GM12878 (cell line): ENCODE results near the gene TMTC3. TPM values are rescaled to one million over a fixed set of nuclear protein-coding genes. Genes with fewer than 3 reads are reported as not detected.

Source experiments
- ATAC-seq: fragments of 200-7000 bp; cut with Tn5 transposase; 3 replicates; pipeline ENCODE4 v1.9.1; 2020; ENCODE audit warnings: mild to moderate bottlenecking, moderate library complexity
- BruUV-seq: library from RNA; stranded (reverse); fragments of 400-500 nt; replicated peaks from 2 replicates; lab custom pipeline; 2021; lab: Mats Ljungman, UMichigan
- CTCF ChIA-PET: fragments of 300-600 bp; sonication (Branson Sonifier 250); formaldehyde crosslinking; extraction: SDS; loops from one replicate; lab custom pipeline; 2021; ENCODE audit warnings: inconsistent platforms; lab: Yijun Ruan, JAX
- POLR2A ChIA-PET: fragments of 350-600 bp; formaldehyde crosslinking; extraction: SDS; loops from one replicate; lab custom pipeline; 2021; ENCODE audit warnings: inconsistent platforms; lab: Charles Lee
- RAD21 ChIA-PET: fragments of 300-600 bp; sonication (Branson Sonifier 250); formaldehyde crosslinking; loops from one replicate; lab custom pipeline; 2023; ENCODE audit warnings: antibody characterized with exemption; ENCODE audit not compliant: unreplicated experiment; lab: Charles Lee
- SMC1A ChIA-PET: fragments of 300-600 bp; sonication (Branson Sonifier 250); formaldehyde crosslinking; loops from one replicate; lab custom pipeline; 2023; ENCODE audit not compliant: unreplicated experiment, uncharacterized antibody; lab: Charles Lee
- DNase-seq: peaks from one replicate; pipeline ENCODE4 v3.0.0-alpha.2; 2011; ENCODE audit warnings: low read depth, low spot score
- FAIRE-seq: peaks from 3 replicates; lab custom pipeline; 2011; peaks lifted over from hg19 to GRCh38; lab: Jason Lieb, UNC
- H2AFZ ChIP-seq: 2 replicates; pipeline ENCODE4 v1.6.0; 2011; ENCODE audit warnings: low read depth, low read length, control low read depth; ENCODE audit not compliant: control insufficient read depth
- H3K27ac ChIP-seq: 2 replicates; pipeline ENCODE4 v1.5.1; 2011; ENCODE audit warnings: control low read depth; ENCODE audit not compliant: control insufficient read depth, insufficient read depth
- H3K27me3 ChIP-seq, 2 experiments: replicated peaks in 1 of 2; 2 replicates each; pipeline versions ENCODE4 v1.6.0 to v1.6.1; 2011; ENCODE audit warnings: low read length in 1 of 2; ENCODE audit not compliant: control insufficient read depth in 2 of 2, insufficient read depth in 2 of 2
- H3K36me3 ChIP-seq, 2 experiments: 2 replicates each; pipeline ENCODE4 v1.5.1; 2011; ENCODE audit warnings: low read length in 1 of 2; ENCODE audit not compliant: control insufficient read depth in 2 of 2, insufficient read depth in 2 of 2
- H3K4me1 ChIP-seq: 2 replicates; pipeline ENCODE4 v1.6.1; 2011; ENCODE audit warnings: mild to moderate bottlenecking, low read length, moderate library complexity, mixed read lengths; ENCODE audit not compliant: control insufficient read depth, insufficient read depth
- H3K4me2 ChIP-seq: 2 replicates; pipeline ENCODE4 v1.6.0; 2011; ENCODE audit warnings: control low read depth; ENCODE audit not compliant: control insufficient read depth, insufficient read depth
- H3K4me3 ChIP-seq: fragments of 200-600 bp; sonication (generic); 2 replicates; pipeline ENCODE4 v1.5.1; 2016
- H3K79me2 ChIP-seq: 2 replicates; pipeline ENCODE4 v1.6.0; 2011; ENCODE audit warnings: low read length; ENCODE audit not compliant: control insufficient read depth, insufficient read depth
- H3K9ac ChIP-seq: 2 replicates; pipeline ENCODE4 v1.8.0; 2011; ENCODE audit warnings: low read length, control low read depth, mixed read lengths; ENCODE audit not compliant: control insufficient read depth, insufficient read depth
- H3K9me3 ChIP-seq: replicated peaks from 3 replicates; pipeline ENCODE4 v1.5.1; 2011; ENCODE audit warnings: mild to moderate bottlenecking, low read length; ENCODE audit not compliant: control insufficient read depth, insufficient read depth
- H4K20me1 ChIP-seq: 2 replicates; pipeline ENCODE4 v1.6.0; 2011; ENCODE audit not compliant: control insufficient read depth, insufficient read depth
- CBX5 ChIP-seq: sonication (generic); IDR thresholded peaks from 2 replicates; pipeline ENCODE4 v1.6.1; 2016; ENCODE audit warnings: low read depth, moderate library complexity, mild to moderate bottlenecking, inconsistent platforms
- CHD4 ChIP-seq: fragments of 200-600 bp; sonication (generic); IDR thresholded peaks from 2 replicates; pipeline ENCODE4 v1.6.1; 2016; ENCODE audit warnings: mild to moderate bottlenecking
- ELK1 ChIP-seq: IDR thresholded peaks from 2 replicates; pipeline ENCODE4 v1.6.1; 2012; ENCODE audit warnings: low read depth, low read length, improper control_type of control experiment
- EZH2 ChIP-seq: IDR thresholded peaks from 2 replicates; pipeline ENCODE4 v1.6.1; 2012; ENCODE audit warnings: low read depth, mild to moderate bottlenecking, control low read depth, inconsistent platforms, low read length, borderline replicate concordance; ENCODE audit not compliant: control insufficient read depth
- GATAD2B ChIP-seq: fragments of 450-650 bp; conservative IDR thresholded peaks from 2 replicates; pipeline ENCODE4 v1.6.1; 2017; ENCODE audit warnings: low read depth, mild to moderate bottlenecking, moderate library complexity
- NBN ChIP-seq: fragments of 450-650 bp; IDR thresholded peaks from 2 replicates; pipeline ENCODE4 v1.6.1; 2016
- POLR2AphosphoS5 ChIP-seq: IDR thresholded peaks from 2 replicates; pipeline ENCODE4 v1.6.1; 2011; ENCODE audit warnings: mild to moderate bottlenecking, low read length, inconsistent platforms
- STAT3 ChIP-seq: IDR thresholded peaks from 2 replicates; pipeline ENCODE4 v1.6.1; 2011; ENCODE audit warnings: low read depth, low read length, improper control_type of control experiment
- YBX1 ChIP-seq: fragments of 450-650 bp; IDR thresholded peaks from 2 replicates; pipeline ENCODE4 v1.6.1; 2016; ENCODE audit warnings: antibody characterized with exemption
- ZNF274 ChIP-seq: IDR thresholded peaks from one replicate; pipeline ENCODE4 v1.8.0; 2011; ENCODE audit not compliant: insufficient read length, insufficient read depth
- WGBS: methylation state at CpG from one replicate; pipeline ENCODE4 v1.1.6; 2016; ENCODE audit warnings: low lambda C conversion rate; ENCODE audit not compliant: insufficient replicate concordance, insufficient coverage; ENCODE audit errors: missing lambda C conversion rate; 5-methylcytosine and 5-hydroxymethylcytosine counted together
- in situ Hi-C: fragments of 300-500 bp; cut with MboI; formaldehyde crosslinking; loops from 9 replicates; pipeline ENCODE4 v1.14.3; 2018; ENCODE audit warnings: mixed read lengths
- intact Hi-C: fragments of 100-400 bp; cut with micrococcal nuclease; formaldehyde crosslinking; loops from one replicate; pipeline ENCODE4 v1.14.2; 2022; ENCODE audit not compliant: unreplicated experiment
- polyA plus RNA-seq, 11 experiments: library from polyadenylated mRNA; depleted of rRNA in 4 of 11; unstranded in 6 of 11; stranded (reverse) in 5 of 11; fragments of >200 nt; fragmentation: Nextera tagmentation in 4 of 11; fragmentation: Illumina TruSeq in 1 of 11; extraction: Ambion mirVana in 4 of 11; extraction: Trizol in 1 of 11; gene quantifications; 1 replicate in 1 of 11; 2 replicates in 10 of 11; pipeline versions ENCODE4 v1.2.1 to v1.2.3, GENCODE V29; 2011 to 2016; ENCODE audit warnings: inconsistent platforms in 2 of 11, missing spikeins in 2 of 11, low read depth in 1 of 11
- total RNA-seq, 4 experiments: library from RNA; depleted of rRNA in 3 of 4; stranded (reverse); fragments of >200 nt in 3 of 4; fragmentation: Illumina TruSeq in 1 of 4; extraction: Trizol in 1 of 4; gene quantifications; 2 replicates each; pipeline versions ENCODE4 v1.2.1 to v1.2.3, GENCODE V29; 2013 to 2021

Gene TMTC3
- total and polyA plus RNA-seq, 10 of the 15 experiments (the other 5 are each of a cell fraction or from before 2014, with no cell fraction given) = 1.4 to 5.7 (median 3.5) TPM

GRCh38 chr12:88150063-88150462 is 8.0 kb downstream of the TMTC3 start:
- H2AFZ ChIP-seq = no peak overlapping the region
- H3K4me1 ChIP-seq = no peaks in the 10 kb centered on the region
- DNase-seq (no peak), FAIRE-seq (no peak), ATAC-seq (no peak)
- H3K9ac ChIP-seq = no peak overlapping the region
- no peaks in the 10 kb centered on the region for H3K27me3 ChIP-seq
- no peak overlapping the region for H3K4me3 ChIP-seq
- H3K79me2 ChIP-seq = no peaks in the 10 kb centered on the region; the same call in 1 of the 2 replicates
- intact Hi-C loops = loop anchor here (5.0 to 10.0 kb wide), 3 partner anchors 242 to 842 kb away; no protein-coding TSS in a partner anchor
- TF ChIP-seq ELK1 (no peak), CHD4 (no peak), EZH2 (no peak), ZNF274 (no peak), GATAD2B (no peak), YBX1 (no peak), NBN (no peak), STAT3 (no peak), CBX5 (no peak), POLR2AphosphoS5 (no peak)
- ChIA-PET CTCF (no interaction called here), POLR2A (no interaction called here), SMC1A (interaction anchor here (0.9 kb wide), 1 partner anchor 11 kb away, joined by 3 read pairs; no protein-coding TSS in a partner anchor), RAD21 (no interaction called here)
- no TSS peak for BruUV-seq
- in situ Hi-C loops = no loop called here
- no peak overlapping the region for H3K4me2 ChIP-seq
- 100% methylated on average over 2 of the region's 2 CpGs for WGBS
- H4K20me1 ChIP-seq = no peaks in the 10 kb centered on the region
- no peaks in the 10 kb centered on the region; a peak in 1 of 4 replicates for H3K36me3 ChIP-seq
- no peaks in the 10 kb centered on the region for H3K9me3 ChIP-seq
- H3K27ac ChIP-seq = no peak overlapping the region
